ENCODE data around the gene MACF1. TPM values are rescaled to one million over a fixed set of nuclear protein-coding genes. Genes with fewer than 3 reads are reported as not detected.
"Not testable (repeated sequence)": the region's sequence is repeated elsewhere in the genome, so short reads cannot be mapped to it uniquely, and the experiment has no call there.

MACF1 gene
- total RNA-seq, 1 experiment from 2014 or later = 79.5 TPM

GRCh38 chr1:39413902-39414528 lies 209.5 kb downstream of the MACF1 start:
- DNase-seq (ENCODE audit: low spot score) = no peak

DNA sequence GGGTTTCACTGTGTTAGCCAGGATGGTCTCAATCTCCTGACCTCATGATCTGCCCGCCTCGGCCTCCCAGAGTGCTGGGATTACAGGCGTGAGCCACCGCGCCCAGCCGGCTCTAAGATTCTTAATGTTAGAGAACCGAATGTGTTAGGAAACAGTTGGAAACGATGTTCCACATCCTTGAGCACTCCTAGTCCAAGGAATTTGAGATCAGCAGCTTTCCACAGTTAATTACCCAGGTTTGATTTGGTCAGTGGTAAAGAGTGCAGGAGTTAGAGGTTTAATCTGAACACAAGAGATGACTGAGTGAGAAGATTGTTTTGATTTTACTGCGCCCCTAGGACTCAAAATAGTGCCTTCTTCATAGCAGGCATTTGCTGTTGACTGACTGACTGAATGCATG lies 211.1 kb downstream of the MACF1 start:
- DNase-seq (ENCODE audit: low spot score) = no peak

DNA sequence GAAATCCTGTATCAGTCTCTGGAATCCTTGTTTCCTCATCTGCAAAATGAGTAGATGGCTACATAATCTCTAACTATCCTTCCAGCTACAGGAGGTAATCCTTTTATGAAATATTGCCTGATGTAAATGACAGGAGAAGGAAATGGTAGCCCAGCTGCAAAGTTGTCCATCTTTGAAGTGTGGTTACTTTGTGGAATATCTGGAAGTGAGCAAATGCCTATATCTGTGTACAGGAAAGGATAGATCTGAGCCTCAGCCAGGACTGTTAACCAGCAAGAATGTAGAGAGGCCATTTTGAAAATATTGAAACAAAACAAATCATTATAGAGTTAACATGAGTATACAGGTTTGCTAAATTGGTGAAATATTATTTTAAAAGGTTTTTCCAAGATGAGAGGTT lies 212.1 kb downstream of the MACF1 start:
- DNase-seq (ENCODE audit: low spot score) = no peak

- DNase-seq (ENCODE audit: low spot score) = no peak
These were observed 213.7 kb downstream of the MACF1 start for GRCh38 chr1:39418236-39418635.

DNA sequence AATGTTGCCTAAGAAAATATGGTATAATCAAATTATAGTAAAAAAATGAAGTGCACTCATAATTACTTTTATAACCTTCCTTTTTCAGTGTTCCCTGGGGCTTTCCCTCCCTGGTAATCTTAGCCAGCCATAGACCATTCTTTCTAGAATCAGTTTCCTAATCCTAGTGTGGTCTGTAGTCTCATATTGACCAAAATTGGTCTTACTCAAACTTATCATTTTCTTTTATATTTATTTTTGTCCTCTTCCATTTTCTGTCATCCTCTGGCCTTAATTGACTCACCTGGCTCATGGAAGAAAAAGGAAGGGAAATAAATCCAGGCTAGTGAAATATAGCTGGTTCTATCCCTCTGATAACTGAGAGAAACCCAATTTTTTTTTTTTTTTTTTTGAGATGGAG lies 216.0 kb downstream of the MACF1 start:
- no peak for DNase-seq (ENCODE audit: low spot score)

- no peak for DNase-seq (ENCODE audit: low spot score)
These were observed 218.1 kb downstream of the MACF1 start for GRCh38 chr1:39422614-39423013.

- DNase-seq (ENCODE audit: low spot score) = no peak
These were observed 220.7 kb downstream of the MACF1 start for GRCh38 chr1:39425151-39425550.

GRCh38 chr1:39425634-39426033 lies 221.1 kb downstream of the MACF1 start:
- DNase-seq (ENCODE audit: low spot score) = no peak

DNA sequence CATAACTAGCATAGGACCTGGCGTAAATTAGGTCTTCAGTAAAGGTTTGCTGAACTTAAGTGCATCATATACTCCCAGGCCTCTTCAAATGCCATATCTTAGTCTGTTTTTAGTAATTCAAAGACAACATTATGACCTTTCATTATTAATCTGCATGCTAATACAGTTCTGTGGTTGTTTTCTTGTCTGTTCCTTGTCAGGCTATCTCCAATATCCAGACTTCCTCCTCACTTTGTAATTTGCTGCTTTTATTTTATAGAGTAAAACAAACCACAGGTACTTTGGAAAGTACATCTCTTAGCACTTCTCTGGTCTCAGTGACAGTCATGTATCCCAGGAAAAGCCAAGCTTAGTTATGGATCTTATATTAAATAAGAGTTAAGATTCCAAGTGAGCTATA lies 221.9 kb downstream of the MACF1 start:
- no peak for DNase-seq (ENCODE audit: low spot score)

GRCh38 chr1:39427374-39427773 lies 222.9 kb downstream of the MACF1 start:
- no peak for DNase-seq (ENCODE audit: low spot score)

- no peak for DNase-seq (ENCODE audit: low spot score)
These were observed 223.4 kb downstream of the MACF1 start for GRCh38 chr1:39427912-39428311.

DNA sequence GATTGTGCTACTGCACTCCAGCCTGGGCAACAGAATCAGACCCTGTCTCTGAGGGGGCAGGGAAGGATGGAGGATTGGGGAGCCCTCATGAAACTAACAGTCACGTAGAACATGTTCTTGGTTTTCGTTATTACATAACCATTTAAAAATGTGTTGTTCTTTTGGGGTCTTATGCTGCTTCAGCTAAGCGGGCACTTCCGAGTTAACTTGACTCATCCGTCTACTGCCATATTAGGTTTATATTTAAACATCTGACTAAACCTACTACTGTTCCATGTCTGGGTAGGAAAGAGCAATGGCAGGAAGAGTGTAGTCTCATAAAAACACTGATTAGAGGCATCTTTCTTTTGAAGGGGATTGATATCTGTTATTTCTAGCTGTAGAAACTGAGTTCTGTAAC lies 227.4 kb downstream of the MACF1 start:
- DNase-seq (ENCODE audit: low spot score) = no peak

- DNase-seq (ENCODE audit: low spot score) = no peak
These were observed 230.4 kb downstream of the MACF1 start for GRCh38 chr1:39434797-39435395.

DNA sequence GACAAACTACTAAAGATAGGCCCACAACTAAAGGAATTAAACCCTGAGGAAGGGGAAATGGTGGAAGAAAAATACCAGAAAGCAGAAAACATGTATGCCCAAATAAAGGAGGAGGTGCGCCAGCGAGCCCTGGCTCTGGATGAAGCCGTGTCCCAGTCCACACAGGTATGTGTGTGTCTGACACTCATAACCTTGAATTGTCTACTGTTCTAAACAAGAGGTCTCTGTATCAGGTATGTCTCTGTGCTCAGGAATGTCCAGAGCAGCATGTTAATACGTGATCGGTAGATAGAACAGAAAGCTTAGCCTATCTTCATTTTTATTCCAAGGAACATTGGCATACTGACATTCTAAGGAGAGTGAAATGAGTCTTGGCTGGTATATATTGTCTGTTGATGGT lies 231.1 kb downstream of the MACF1 start:
- no peak for DNase-seq (ENCODE audit: low spot score)

GRCh38 chr1:39436842-39437241 lies 232.3 kb downstream of the MACF1 start:
- no peak for DNase-seq (ENCODE audit: low spot score)

- DNase-seq (ENCODE audit: low spot score) = no peak
These were observed 233.5 kb downstream of the MACF1 start for GRCh38 chr1:39438042-39438441.

DNA sequence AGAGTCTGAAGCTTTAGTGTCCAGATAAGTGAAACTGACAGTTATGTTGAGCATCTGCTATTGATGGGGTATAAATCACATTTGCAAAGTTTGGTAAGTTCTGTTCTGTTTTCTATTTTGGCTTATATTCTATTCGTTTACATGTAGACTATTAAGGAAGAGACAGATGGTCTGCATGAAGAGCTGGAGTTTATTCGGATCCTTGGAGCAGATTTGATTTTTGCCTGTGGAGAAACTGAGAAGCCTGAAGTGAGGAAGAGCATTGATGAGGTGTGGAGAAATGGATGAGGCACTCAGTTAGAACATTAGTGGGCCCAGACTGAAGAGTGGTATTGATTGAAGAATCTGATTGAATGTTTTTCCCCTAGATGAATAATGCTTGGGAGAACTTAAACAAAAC lies 236.4 kb downstream of the MACF1 start:
- DNase-seq (ENCODE audit: low spot score) = no peak

- no peak for DNase-seq (ENCODE audit: low spot score)
These were observed 237.3 kb downstream of the MACF1 start for GRCh38 chr1:39441797-39442196.

- DNase-seq (ENCODE audit: low spot score) = no peak
These were observed 241.1 kb downstream of the MACF1 start for GRCh38 chr1:39445573-39445972.

DNA sequence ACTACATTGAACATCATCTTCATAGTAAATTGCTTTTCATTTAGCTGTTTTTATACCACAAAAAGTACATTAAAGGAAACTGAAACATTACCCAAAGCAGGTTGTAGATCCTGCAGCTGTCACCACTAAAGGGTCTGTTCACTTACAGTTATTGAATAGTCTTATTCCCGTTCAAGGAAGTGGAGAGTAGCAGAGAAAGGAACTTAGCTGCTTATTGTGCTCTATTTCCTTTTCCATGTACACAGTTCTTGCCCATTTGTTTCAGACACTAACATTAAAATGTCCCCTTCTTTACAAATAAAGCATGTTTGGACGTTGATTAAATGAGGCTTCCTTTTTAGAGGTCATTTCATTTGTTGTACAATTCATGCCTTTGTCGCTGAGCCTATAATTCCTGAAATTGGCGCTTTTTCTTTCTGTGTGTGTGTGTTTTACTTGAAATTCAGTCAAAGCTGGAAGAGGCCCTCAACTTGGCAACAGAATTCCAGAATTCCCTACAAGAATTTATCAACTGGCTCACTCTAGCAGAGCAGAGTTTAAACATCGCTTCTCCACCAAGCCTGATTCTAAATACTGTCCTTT lies 242.6 kb downstream of the MACF1 start:
- DNase-seq (ENCODE audit: low spot score) = no peak

GRCh38 chr1:39450041-39450440 lies 245.5 kb downstream of the MACF1 start:
- DNase-seq (ENCODE audit: low spot score) = not testable (repeated sequence)

DNA sequence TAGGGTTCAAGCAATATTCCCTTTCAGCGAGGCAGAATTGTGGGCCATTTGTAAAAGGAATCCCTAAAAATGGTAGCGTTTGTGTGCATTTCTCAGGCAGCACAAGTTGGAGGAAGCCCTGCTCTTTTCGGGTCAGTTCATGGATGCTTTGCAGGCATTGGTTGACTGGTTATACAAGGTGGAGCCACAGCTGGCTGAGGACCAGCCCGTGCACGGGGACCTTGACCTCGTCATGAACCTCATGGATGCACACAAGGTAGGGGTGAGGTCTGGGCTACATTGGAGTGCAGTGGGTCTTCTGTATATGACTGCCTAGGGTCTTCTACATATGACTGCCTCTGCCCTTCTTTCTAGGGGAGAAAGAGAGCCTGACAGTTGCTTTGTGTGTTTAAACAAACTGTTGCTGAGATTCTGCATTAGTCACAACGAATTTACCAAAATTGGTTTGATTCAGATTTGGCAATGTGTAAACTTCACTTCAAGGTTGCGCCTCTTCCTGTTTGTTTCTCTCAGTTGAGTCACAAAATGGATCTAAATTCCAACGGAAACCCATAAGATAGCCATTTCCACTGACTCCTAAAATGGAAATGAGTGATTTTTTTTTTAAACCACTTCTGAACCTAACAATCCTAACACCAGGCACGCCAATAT lies 246.6 kb downstream of the MACF1 start:
- DNase-seq (ENCODE audit: low spot score) = no peak

GRCh38 chr1:39452081-39452480 lies 247.6 kb downstream of the MACF1 start:
- no peak for DNase-seq (ENCODE audit: low spot score)
